Activated CD8-positive, alpha-beta memory T cell treated with anti-CD3 and anti-CD28 coated beads for 36 hours (primary cell): ENCODE data around the gene FGD4. TPM values are rescaled to one million over a fixed set of nuclear protein-coding genes. Genes with fewer than 3 reads are reported as not detected.

Experiments
- CTCF ChIA-PET: fragments of 350-600 bp; sonication (Branson Sonifier 250); formaldehyde crosslinking; loops from one replicate; lab custom pipeline; 2021; ENCODE audit warnings: antibody characterized with exemption; lab: Charles Lee
- POLR2A ChIA-PET: fragments of 350-600 bp; sonication (Branson Sonifier 250); formaldehyde crosslinking; loops from one replicate; lab custom pipeline; 2021; ENCODE audit warnings: antibody characterized with exemption; lab: Charles Lee
- total RNA-seq, 2 experiments: library from RNA; stranded (reverse); gene quantifications; one replicate each; pipeline ENCODE4 v1.2.3, GENCODE V29; 2021

The FGD4 gene
- total RNA-seq, 2 experiments from 2014 or later = 0.21 to 0.44 TPM

DNA sequence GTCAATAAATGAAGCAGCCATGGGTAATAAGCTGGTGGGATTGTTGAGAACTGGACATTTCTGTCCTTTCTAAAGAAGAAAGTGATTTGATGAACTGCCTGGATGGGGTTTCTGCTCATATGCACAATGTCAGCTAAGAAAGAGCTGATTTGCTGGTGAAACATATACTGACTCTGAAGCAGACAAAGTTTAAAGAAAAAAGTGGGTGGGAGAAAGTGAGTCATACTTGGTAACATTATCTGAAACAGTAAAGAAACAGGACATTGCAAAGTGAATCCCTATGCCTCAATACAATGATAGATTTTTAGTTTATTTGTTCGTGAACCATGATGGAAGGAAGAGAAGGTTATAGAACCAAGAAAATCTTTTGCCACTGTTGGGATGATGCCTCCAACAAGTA, 184.2 kb downstream of the FGD4 start:
- CTCF ChIA-PET = no interaction called here
- POLR2A ChIA-PET = no interaction called here

DNA sequence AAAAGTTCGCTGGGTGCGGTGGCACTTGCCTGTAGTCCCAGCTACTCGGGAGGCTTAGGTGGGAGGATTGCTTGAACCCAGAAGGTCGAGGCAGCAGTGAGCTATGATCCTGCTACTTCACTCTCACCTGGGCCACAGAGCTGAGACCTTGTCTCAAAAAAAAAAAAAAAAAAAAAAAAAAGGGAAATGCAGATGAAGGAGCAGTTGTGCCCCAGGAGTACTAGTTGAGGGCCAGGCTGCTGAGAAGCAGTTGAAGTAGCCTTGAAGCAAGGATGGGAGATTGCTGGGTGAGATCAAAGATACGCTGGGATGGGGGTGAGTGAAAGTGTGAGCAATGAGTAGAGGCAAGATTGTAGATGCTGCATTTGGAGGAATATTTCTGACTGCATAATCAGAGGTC, 186.3 kb downstream of the FGD4 start:
- CTCF ChIA-PET = no interaction called here
- POLR2A ChIA-PET = no interaction called here

DNA sequence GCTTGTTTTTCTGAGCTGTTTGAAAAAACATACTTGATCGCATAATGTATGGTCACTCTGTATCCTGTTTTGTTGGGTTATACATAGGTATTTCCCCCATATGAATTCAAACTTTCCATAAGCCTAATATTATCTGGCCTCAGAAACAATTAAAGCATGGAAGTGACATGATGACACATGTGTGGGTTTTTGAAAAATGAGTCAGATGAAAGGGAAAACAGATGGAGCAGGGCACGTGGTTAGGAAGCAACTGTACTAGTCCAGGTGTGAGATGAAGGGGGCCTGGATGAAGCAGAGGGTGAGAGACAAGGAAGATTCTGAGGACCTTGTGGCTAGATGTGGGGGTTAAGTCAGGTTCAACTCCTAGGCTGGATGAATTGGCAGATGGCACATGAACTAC, 187.0 kb downstream of the FGD4 start:
- ChIA-PET CTCF (interaction anchor here (0.7 kb wide), 1 partner anchor 27 kb away, joined by 3 read pairs; no protein-coding TSS in a partner anchor), POLR2A (no interaction called here)

DNA sequence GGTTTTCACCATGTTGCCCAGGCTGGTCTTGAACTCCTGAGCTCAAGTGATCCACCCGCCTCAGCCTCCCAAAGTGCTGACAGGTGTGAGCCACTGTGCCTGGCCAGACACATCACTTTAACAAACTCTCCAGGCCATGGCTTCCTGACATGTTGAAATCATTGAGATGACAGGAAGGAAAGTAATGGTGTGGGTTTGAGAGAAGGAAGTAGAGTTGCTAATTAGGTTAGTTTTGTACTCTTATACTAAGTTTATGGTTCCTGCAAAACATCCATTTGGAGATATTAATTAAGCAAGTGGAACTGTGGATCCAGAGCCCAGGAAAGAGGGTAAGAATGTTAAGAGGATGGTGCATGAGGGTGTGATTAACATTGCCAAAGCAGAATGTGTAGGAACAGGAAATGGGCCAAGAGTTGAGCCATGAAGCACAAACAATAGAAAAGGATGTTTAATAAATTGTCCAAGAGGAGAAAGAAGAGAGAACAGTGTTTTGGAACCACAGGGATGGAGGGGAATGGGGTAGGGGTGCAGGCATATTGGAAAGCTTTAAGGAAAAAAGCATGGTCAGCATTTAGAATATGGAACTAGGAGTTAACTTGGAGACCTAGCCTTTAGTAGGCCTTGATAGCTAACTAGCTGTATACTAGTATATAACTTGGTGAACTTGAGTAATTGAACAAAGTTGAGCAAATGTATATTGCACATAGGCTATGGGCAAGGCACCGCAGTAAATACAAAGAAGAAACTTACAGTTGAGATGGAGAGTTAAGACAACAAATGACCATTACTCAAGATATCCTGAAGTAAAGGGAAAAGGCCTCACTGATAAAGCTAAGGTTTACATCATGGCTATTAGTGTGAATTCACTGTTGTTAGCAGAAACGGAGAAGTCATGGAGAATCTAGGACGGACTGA, 188.5 kb downstream of the FGD4 start:
- ChIA-PET CTCF (no interaction called here), POLR2A (no interaction called here)

DNA sequence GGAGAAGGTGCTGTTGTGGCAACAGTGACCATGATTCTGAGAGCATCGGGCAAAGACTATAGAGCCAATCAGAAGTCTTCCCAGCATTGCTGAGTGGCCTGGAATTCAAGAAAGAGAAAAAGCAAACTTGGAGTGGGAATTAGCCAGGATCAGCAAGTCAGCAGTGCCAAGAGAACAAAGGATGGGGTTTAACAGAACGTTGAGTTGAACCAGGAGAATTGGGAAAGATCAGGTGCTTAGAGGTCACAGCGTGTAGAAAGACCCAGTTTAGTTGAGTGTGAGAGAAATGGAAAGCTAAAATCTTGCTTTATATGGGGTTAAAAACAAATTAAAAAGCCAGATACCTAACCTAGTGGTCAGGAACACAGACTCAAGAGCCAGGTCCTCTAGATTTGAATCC, 189.2 kb downstream of the FGD4 start:
- ChIA-PET POLR2A (no interaction called here), CTCF (no interaction called here)

DNA sequence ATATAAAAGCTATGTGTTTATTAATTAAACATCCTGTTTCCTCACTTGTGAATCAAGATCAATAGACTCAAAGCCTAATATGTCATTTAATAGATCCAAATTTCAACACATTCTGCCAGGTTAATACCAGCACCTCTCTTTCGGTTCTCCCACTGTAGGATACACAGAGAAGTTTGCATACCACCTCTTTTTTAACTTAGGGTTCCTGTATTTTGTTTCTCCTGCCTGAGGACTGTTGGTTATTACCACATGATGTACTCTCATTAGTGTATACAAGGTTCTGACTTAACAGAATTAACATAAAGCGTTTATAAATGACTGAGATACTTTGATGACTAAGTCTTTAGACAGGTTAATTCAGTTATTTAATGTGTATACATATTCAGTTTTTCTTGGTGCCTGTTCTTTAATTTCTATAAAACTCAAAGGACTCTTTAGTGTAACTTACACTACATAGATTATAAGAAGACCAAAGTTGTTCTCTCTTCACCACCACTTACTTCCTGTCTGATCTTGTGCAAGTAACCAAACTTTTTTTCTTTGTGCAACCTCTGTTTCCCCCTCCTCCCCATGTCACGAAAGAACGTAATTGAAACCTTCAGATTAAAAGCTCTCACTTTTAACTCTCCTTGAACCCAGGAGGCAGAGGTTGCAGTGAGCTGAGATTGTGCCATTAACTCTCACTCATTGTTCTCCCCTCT, 190.0 kb downstream of the FGD4 start:
- POLR2A ChIA-PET = no interaction called here
- CTCF ChIA-PET = no interaction called here

DNA sequence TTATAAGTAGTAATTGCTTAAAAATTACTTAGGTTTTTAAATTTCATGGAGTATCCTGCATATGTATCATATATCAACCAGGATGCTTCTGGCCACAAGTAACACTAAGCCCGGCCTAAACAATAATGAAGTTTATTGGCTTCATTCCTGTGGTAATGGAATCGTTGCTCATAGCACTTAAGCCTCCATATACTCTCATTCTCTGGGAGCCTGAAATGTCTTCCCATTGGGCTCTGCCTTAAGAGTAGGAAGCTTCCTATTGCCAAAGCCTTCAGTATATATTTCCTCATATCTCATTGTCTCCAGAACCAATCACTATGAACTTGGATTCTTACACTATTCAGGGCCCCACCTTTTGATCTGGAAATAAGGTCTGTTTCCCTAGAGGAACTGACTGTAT, 195.9 kb downstream of the FGD4 start:
- ChIA-PET CTCF (no interaction called here), POLR2A (no interaction called here)

DNA sequence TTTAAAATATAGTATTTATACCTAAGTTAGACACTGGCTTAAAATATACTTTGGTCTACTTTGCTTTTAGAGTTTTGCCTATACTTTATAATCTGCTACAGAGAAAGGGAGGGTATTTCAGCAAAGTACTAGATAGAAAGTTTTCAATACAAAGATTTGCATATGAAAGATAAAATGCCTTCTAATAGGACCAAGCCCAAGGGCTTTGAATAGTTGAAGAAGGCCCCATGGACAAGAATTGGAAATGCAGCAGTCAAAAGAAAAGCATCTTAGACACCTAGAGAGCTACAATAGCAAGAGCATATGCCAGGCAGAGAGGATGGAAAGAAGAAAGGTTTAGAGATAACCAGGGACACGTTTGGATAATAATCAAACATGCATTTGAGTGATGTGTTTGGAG, 196.7 kb downstream of the FGD4 start:
- ChIA-PET CTCF (no interaction called here), POLR2A (no interaction called here)

DNA sequence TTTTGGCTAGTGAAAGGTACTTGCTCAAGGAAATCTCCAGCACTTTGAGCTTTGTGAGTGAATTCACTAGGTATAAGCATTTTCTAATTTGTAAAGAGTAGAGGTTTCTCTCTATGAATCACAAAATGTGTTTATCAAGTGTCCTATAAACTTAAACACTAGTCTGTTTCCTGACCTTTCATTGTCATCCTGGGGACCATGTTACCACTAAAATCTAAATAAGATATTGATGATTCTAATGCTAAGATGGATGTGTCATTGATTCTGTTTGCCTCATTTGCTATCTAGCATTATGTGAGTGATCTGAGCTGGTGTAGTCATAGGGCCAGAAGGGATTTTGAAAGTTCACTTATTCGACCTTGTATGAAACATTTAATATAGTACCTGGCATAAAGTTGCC, 199.3 kb downstream of the FGD4 start:
- CTCF ChIA-PET = no interaction called here
- POLR2A ChIA-PET = no interaction called here

DNA sequence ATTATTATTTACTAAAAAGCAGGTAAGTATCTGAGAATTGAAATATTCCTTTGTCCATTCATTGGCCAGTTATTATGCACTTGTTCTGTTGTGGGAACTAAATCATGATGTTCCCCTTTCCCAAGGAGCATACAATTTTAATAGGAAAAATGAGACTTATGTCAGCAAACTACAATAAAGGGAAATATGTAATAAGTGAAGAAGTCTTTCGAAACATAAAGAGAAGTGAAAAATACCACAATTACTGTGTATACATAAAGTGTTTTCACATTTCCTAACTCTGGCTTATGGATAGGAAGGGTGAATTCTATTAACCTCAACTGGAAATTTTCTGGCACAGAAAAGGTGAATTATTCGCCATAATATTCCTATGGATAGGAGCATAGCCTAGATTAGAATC, 201.3 kb downstream of the FGD4 start:
- CTCF ChIA-PET = no interaction called here
- POLR2A ChIA-PET = no interaction called here

DNA sequence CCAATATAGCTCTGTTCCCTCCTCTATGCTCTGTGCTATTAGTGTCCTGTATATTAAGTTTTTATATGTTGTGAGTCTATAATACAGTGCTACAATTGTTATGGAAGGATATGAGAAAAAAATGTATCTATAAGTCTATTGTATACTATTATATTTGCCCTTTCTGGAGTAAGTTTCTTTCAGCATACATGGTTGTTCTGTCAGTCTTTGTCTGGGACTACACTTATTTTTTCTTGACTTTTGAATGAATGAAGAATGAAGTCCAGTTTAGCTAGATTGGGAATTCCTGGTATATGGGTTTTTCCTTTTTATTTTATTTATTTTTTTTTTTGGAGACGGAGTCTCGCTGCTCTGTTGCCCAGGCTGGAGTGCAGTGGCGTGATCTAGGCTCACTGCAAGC, 203.7 kb downstream of the FGD4 start:
- CTCF ChIA-PET = no interaction called here
- POLR2A ChIA-PET = no interaction called here

DNA sequence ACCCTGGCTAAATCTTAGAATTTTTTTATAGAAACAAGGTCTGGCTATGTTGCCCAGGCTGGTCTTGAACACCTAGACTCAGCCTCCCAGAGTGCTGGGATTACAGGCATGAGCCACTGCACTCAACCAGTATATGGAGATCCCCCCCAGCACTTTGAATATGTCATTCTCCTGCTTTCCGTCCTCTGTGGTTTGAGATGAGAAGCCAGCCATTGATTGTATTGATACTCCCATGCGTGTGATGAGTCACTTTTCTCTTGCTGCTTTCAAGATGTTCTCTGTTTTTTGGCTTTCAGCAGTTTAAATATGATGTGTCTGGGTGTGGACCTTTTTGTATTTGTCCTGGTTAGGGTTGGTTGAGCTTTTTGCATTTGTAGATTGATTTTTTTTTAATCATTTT, 204.5 kb downstream of the FGD4 start:
- CTCF ChIA-PET = no interaction called here
- POLR2A ChIA-PET = no interaction called here

DNA sequence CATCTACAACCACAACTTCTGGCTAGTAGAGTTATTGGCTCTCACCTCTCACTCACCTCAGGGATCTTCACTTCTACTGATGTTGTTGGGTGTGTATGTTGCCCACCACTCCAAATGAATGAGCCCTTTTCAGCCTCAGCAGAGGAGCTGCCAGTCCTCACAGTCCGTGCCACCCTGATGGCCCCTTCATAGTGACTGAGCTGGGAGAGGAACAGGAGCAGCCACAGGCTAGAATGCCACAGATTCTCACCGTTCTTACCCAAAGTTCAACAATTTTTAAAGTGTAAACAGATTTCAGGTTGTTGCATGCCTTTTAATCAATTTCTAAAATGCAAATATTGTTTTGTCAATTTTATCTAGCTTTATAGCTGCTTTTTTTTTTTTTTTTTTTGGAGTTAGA, 205.2 kb downstream of the FGD4 start:
- ChIA-PET CTCF (no interaction called here), POLR2A (no interaction called here)

DNA sequence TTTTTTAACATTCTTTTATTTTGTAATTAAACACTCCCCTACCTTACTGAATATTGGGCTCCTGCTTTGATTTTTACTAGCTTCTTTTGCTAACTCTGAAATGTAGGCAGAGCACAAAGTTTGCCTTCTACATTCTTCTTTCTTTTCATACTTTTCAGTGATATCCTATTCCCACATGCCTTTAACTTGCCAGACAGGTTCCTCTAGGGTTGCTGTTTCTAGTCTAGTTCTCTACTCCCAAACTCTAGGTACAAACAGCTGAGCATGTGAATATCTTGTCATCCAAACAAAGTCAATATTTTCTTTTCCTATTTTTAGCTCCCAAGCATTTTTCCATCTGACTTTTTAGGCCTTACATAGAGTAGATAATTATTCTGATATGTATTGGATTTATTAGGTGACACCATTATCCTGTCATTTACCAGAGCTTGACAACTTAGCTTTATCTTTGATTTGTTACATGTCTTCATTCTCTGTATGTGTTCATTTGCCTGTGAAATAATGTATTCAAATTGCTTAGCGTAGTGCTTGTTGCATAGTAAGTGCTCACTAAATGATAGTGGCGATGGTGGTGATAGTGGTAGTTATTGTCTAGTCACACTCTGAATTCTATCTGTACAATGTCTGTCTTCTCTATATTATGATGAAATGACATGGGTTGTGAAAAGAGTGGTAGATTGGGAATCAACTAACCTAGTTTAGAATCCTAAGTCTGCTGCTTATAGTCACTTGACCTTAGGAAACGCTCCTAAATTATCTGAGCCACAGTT, 206.2 kb downstream of the FGD4 start:
- CTCF ChIA-PET = no interaction called here

DNA sequence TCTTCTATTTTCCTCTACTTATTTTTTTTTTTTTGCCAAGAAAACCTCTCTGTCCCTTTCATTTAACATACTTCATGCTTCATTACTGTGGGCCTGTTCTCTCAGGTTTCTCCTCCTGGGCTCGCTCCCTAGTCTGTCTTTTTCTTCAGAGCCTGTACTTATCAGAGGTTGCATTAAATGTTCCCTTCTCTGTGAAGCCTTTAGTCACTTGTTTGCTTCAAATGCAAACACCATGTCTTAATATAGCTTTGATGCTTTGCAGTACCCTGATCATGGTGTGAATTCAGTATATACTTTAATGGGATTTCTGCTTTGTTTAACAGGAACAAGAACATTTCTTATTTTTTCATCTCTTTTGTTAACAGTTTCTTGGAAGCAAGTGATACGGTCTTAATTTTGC, 207.1 kb downstream of the FGD4 start:
- POLR2A ChIA-PET = no interaction called here
- CTCF ChIA-PET = no interaction called here

More for the DNA sequence above, 206.2 kb downstream of the FGD4 start:
- POLR2A ChIA-PET = no interaction called here

DNA sequence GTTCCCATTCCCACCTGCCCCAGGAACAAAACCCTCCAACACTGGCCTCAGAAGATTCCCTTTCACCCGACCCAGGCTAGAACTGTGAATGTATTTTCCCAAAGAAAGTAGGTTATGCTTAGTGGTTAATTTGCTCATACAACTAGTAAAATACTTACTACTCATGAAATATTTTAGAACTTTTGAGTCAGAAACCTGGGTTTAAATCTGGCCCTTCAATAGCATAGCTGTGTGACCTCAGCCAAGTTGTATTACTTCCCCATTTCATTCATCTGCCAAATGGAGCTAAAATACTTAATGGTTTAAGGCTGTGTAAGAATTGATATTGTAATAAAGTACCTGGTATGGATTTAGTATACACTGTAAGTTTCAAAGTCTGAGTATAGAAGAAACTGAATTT, 210.6 kb downstream of the FGD4 start:
- CTCF ChIA-PET = no interaction called here
- POLR2A ChIA-PET = no interaction called here

DNA sequence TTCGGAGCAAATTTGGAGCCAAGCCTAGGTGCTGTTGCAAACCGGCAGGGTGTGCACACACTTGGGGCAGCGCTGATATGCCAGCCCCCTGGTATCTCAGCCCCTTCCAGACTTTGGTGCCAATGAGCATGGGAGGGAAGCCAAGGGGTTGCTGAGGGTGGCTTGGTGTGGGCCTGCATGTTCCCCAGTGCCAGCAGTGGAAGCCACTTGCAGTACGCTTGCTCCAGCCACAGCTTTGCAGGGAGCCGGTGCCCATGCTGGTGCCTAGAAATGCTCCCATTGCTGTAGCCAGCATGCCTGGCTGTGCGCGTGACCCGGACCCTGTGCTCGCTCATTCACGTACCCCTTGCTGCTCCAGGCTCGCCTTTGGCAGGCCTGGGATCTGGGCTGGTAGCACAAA, 212.6 kb downstream of the FGD4 start:
- CTCF ChIA-PET = no interaction called here
- POLR2A ChIA-PET = no interaction called here

DNA sequence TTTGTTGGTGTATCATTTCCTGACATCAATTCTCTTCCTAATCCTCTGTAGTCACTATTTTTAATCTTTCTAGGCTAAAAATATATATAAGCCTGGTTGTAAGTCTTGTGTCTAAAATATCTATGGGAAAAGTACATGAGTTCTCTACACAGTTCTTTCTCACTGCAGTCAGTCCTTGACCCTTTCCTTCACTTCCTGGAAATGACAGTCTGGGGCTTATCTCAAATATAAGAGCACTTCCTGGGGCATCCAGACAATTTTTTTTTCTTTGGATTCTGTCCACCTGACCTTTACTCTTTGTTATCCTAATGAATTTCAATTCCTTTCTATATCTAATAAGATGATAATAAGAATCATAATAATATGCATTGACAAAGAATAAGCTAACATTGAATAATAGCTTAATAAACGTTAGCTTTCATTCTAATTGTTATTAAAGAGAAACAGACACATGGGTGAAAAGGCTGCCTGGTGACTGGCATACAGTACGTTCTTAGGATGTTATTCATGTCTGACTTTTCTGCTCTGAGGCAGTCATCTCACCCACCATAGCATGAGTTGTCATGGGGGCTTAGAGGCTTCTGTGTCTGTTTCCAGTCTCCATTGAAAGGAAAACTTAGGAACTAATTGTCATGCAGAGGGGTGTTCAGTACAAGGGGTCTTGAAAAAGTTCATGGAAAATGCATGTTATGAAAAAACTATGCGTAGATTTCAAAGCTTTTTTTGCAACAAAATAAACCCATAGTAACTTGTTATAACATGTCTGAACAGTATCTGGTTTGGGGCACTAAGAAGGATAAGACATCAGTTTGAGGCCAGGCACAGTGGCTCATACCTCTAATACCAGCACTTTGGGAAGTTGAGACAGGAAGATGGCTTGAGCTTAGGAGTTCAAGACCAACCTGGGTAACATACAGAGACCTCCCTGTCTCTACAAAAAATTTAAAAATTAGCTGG, 213.6 kb downstream of the FGD4 start:
- POLR2A ChIA-PET = no interaction called here
- CTCF ChIA-PET = no interaction called here

DNA sequence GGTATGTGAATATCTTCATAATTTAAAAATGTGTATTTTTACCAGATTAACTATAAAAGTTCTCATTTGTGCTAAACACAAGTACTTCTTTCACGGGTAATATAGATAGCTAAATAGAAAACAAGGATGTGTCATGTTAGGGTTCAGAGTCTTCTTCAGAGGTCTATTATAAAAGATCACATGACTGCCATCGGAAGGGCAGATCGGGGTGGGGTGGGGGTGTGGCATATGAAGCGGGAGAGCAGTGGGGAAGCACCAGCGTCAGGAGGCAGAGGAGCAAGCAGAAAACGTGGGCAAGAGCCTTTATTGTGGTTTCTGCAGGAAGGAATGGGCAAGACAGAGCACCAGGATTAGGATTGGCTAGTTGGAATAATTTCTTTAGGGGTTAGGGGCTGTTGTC, 216.1 kb downstream of the FGD4 start:
- ChIA-PET POLR2A (no interaction called here), CTCF (no interaction called here)
